BJ (cell line): ENCODE data around the gene KSR1. TPM values are rescaled to one million over a fixed set of nuclear protein-coding genes. Genes with fewer than 3 reads are reported as not detected.

Experiments
- CTCF ChIA-PET: fragments of 350-600 bp; formaldehyde crosslinking; extraction: SDS; loops from one replicate; lab custom pipeline; 2021; ENCODE audit warnings: antibody characterized with exemption, inconsistent platforms; lab: Yijun Ruan, JAX
- POLR2A ChIA-PET: fragments of 300-600 bp; sonication (Branson Sonifier 250); formaldehyde crosslinking; extraction: SDS; loops from one replicate; lab custom pipeline; 2021; ENCODE audit warnings: antibody characterized with exemption; lab: Charles Lee
- DNase-seq: peaks from one replicate; pipeline ENCODE4 v3.0.0-alpha.2; 2011; ENCODE audit warnings: low read depth
- H3K27me3 ChIP-seq: 2 replicates; pipeline ENCODE4 v1.6.0; 2011; ENCODE audit warnings: low read length; ENCODE audit not compliant: control insufficient read depth, insufficient read depth
- H3K36me3 ChIP-seq: 2 replicates; pipeline ENCODE4 v1.5.1; 2011; ENCODE audit warnings: low read length; ENCODE audit not compliant: control insufficient read depth, insufficient read depth
- H3K4me3 ChIP-seq: 2 replicates; pipeline ENCODE4 v1.5.1; 2011; ENCODE audit warnings: low read depth, mild to moderate bottlenecking, control low read depth, low read length
- CTCF ChIP-seq: IDR thresholded peaks from 2 replicates; pipeline ENCODE4 v1.5.1; 2011; ENCODE audit warnings: low read depth, mild to moderate bottlenecking, control low read depth, inconsistent platforms, low read length, moderate library complexity; ENCODE audit not compliant: insufficient read depth
- polyA plus RNA-seq: library from polyadenylated mRNA; depleted of rRNA; stranded (reverse); fragments of >200 nt; gene quantifications from 2 replicates; pipeline ENCODE4 v1.2.3, GENCODE V29; 2011

KSR1 gene
- polyA plus RNA-seq, 1 experiment, result 6.8 TPM

- Histone ChIP-seq H3K27me3 (0 out of 2 replicates have a peak, but pooled peaks cover 1% of the 10 kb centered on the region), H3K36me3 (no peaks in the 10 kb centered on the region), H3K4me3 (peak overlapping the region; percentile 75)
- DNase-seq, result no peak
- TF ChIP-seq CTCF, result no peak
- CTCF ChIA-PET, result interaction anchor here (0.8 to 8.4 kb wide), 9 partner anchors 81 to 220 kb away, joined by 3 to 77 read pairs (median 4); no protein-coding TSS in a partner anchor
- POLR2A ChIA-PET, result interaction anchor here (0.6 kb wide), 1 partner anchor 120 kb away, joined by 3 read pairs; no protein-coding TSS in a partner anchor
These were observed 572 bp downstream of the KSR1 start for GRCh38 chr17:27456681-27457359.

- Histone ChIP-seq H3K4me3 (peak overlapping the region; percentile 75), H3K27me3 (no peaks in the 10 kb centered on the region), H3K36me3 (no peaks in the 10 kb centered on the region)
- POLR2A ChIA-PET, result interaction anchor here (0.6 to 0.8 kb wide), 2 partner anchors 69 to 120 kb away, joined by 3 to 6 read pairs; no protein-coding TSS in a partner anchor
- no peak for TF ChIP-seq CTCF
- CTCF ChIA-PET, result interaction anchor here (0.8 to 8.4 kb wide), 8 partner anchors 83 to 221 kb away, joined by 3 to 77 read pairs (median 4); no protein-coding TSS in a partner anchor
- DNase-seq, result no peak
These were observed 1.1 kb downstream of the KSR1 start for GRCh38 chr17:27457360-27457715.

- CTCF ChIA-PET, result interaction anchor here (0.6 to 8.4 kb wide), 10 partner anchors 24 to 221 kb away, joined by 3 to 77 read pairs (median 4); no protein-coding TSS in a partner anchor
- no peaks in the 10 kb centered on the region for H3K36me3 ChIP-seq
- POLR2A ChIA-PET, result interaction anchor here (0.6 to 0.8 kb wide), 3 partner anchors 69 to 889 kb away, joined by 3 to 14 read pairs (median 6); no protein-coding TSS in a partner anchor
- no peak for TF ChIP-seq CTCF
- H3K4me3 ChIP-seq, result peak overlapping the region; percentile 75
- peak; percentile 62 for DNase-seq
- H3K27me3 ChIP-seq, result no peaks in the 10 kb centered on the region
These were observed 1.7 kb downstream of the KSR1 start for GRCh38 chr17:27457731-27458523.

- DNase-seq, result no peak
- ChIA-PET POLR2A (no interaction called here), CTCF (interaction anchor here (0.7 to 8.4 kb wide), 7 partner anchors 25 to 192 kb away, joined by 3 to 77 read pairs (median 4); no protein-coding TSS in a partner anchor)
- H3K4me3 ChIP-seq, result peak overlapping the region; percentile 75
- no peaks in the 10 kb centered on the region for H3K27me3 ChIP-seq
- H3K36me3 ChIP-seq, result no peaks in the 10 kb centered on the region
- TF ChIP-seq CTCF, result no peak
These were observed 2.3 kb downstream of the KSR1 start for GRCh38 chr17:27458524-27458908.

GRCh38 chr17:27459433-27459832 lies 3.2 kb downstream of the KSR1 start:
- H3K36me3 ChIP-seq, result no peaks in the 10 kb centered on the region
- no peak for TF ChIP-seq CTCF
- DNase-seq, result no peak
- H3K4me3 ChIP-seq, result no peak overlapping the region
- no peaks in the 10 kb centered on the region for H3K27me3 ChIP-seq
- CTCF ChIA-PET, result interaction anchor here (1.0 to 8.4 kb wide), 3 partner anchors 106 to 141 kb away, joined by 3 to 77 read pairs (median 4); no protein-coding TSS in a partner anchor
- POLR2A ChIA-PET, result no interaction called here
